Measurements from ENCODE around the gene RAB11FIP4. TPM values are rescaled to one million over a fixed set of nuclear protein-coding genes. Genes with fewer than 3 reads are reported as not detected.

Gene RAB11FIP4
- total and polyA plus RNA-seq, 12 donors: 0.48 to 3.8 (median 2.3) TPM

- Histone ChIP-seq H3K4me1 (replicated peaks in 1 of 2) (no peaks in the 10 kb centered on the region), H3K4me3 (no peak overlapping the region), H3K27ac (no peak overlapping the region), H3K9me3 (replicated peaks in 1 of 3) (no peaks in the 10 kb centered on the region), H3K27me3 (peaks cover 3% of the 10 kb centered on the region), H3K36me3 (replicated peaks in 1 of 2) (no peaks in the 10 kb centered on the region)
- intact Hi-C loops (cut with DNase I): no loop called here
- DNase-seq: no peak
- no peak for TF ChIP-seq CTCF (IDR thresholded peaks at IDR 0.05)
- TF ChIP-seq POLR2A (IDR thresholded peaks at IDR 0.05): no peak
- WGBS, 4 donors: 50 to 70% (median 60%) methylated on average over 8 to 12 of the region's 12 CpGs
Observed at GRCh38 chr17:31431098-31431851, 39.8 kb downstream of the RAB11FIP4 start.

- no peaks in the 10 kb centered on the region for H3K9me3 ChIP-seq (replicated peaks in 1 of 3)
- H3K27ac ChIP-seq: no peak overlapping the region
- no peak overlapping the region for H3K4me3 ChIP-seq
- no peak for DNase-seq
- no peaks in the 10 kb centered on the region for H3K4me1 ChIP-seq (replicated peaks in 1 of 2)
- intact Hi-C loops (cut with DNase I): no loop called here
- TF ChIP-seq POLR2A (IDR thresholded peaks at IDR 0.05) (no peak), CTCF (IDR thresholded peaks at IDR 0.05) (no peak)
- 73 to 76% (median 74%) methylated on average over 10 to 16 of the region's 16 CpGs for WGBS, 4 donors
- no peaks in the 10 kb centered on the region for H3K36me3 ChIP-seq (replicated peaks in 1 of 2)
- peaks cover 3% of the 10 kb centered on the region for H3K27me3 ChIP-seq
Observed at GRCh38 chr17:31431852-31432658, 40.6 kb downstream of the RAB11FIP4 start.

GRCh38 chr17:31433091-31433790 lies 41.8 kb downstream of the RAB11FIP4 start:
- WGBS, 4 donors: 52 to 76% (median 70%) methylated on average over 5 to 14 of the region's 14 CpGs
- intact Hi-C loops (cut with DNase I): no loop called here
- Histone ChIP-seq H3K27me3 (peaks cover 3% of the 10 kb centered on the region), H3K27ac (no peak overlapping the region), H3K4me1 (replicated peaks in 1 of 2) (no peaks in the 10 kb centered on the region), H3K9me3 (replicated peaks in 1 of 3) (no peaks in the 10 kb centered on the region), H3K4me3 (no peak overlapping the region), H3K36me3 (replicated peaks in 1 of 2) (no peaks in the 10 kb centered on the region)
- no peak for TF ChIP-seq CTCF (IDR thresholded peaks at IDR 0.05)
- TF ChIP-seq POLR2A (IDR thresholded peaks at IDR 0.05): no peak
- DNase-seq: no peak
